Activated CD8-positive, alpha-beta memory T cell treated with anti-CD3 and anti-CD28 coated beads, Interleukin-2, amount 10 ng/mL, durations not matched to agents 7 days and 5 days (primary cell): ENCODE data around the gene ARL15. TPM values are rescaled to one million over a fixed set of nuclear protein-coding genes. Genes with fewer than 3 reads are reported as not detected.

Source experiments
- ATAC-seq: fragments of 150-1000 bp; cut with Tn5 transposase; one replicate; pipeline ENCODE4 v1.10.0; 2021; ENCODE audit warnings: moderate library complexity
- CTCF ChIA-PET: fragments of 350-600 bp; sonication (Branson Sonifier 250); formaldehyde crosslinking; loops from one replicate; lab custom pipeline; 2021; ENCODE audit warnings: antibody characterized with exemption; lab: Charles Lee
- DNase-seq: peaks from one replicate; pipeline ENCODE4 v3.0.0-alpha.2; 2020
- H3K27ac Mint-ChIP-seq: one replicate; pipeline ENCODE4 v1.8.0; 2021; ENCODE audit warnings: mild to moderate bottlenecking, mixed read lengths
- H3K27me3 Mint-ChIP-seq: one replicate; pipeline ENCODE4 v1.8.0; 2021; ENCODE audit warnings: mixed read lengths
- H3K36me3 Mint-ChIP-seq: one replicate; pipeline ENCODE4 v1.8.0; 2021; ENCODE audit warnings: mild to moderate bottlenecking, mixed read lengths
- H3K4me1 Mint-ChIP-seq: one replicate; pipeline ENCODE4 v1.8.0; 2021; ENCODE audit warnings: mixed read lengths
- H3K4me3 Mint-ChIP-seq: one replicate; pipeline ENCODE4 v1.8.0; 2021; ENCODE audit warnings: mild to moderate bottlenecking, moderate library complexity, mixed read lengths
- H3K9me3 Mint-ChIP-seq: one replicate; pipeline ENCODE4 v1.8.0; 2022; ENCODE audit warnings: low read depth, mixed read lengths
- total RNA-seq, 2 experiments: library from RNA; stranded (reverse); gene quantifications; one replicate each; pipeline ENCODE4 v1.2.3, GENCODE V29; 2021

Gene ARL15
- total RNA-seq, 2 experiments from 2014 or later = 10.6 to 12.6 TPM

DNA sequence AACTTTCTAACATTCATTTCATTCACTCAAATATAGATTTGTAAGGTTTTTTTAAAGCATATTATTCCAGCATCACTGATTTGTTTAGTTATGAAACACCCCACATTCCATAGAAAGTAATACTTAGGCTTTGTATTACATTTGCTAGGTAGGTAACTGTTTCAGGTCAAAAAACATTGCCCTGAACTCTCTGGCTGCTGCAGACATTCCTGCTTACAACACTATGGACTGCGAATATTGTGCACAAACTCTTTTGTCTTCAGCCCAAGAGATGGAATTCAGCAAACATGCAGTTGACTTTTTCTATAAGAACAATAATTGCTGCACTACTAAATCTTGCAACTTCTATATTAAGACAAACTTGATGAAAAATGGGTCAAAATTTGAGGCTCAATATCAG lies 301.0 kb downstream of the ARL15 start:
- CTCF ChIA-PET = no interaction called here
- Mint-ChIP-seq H3K4me3 (no peak overlapping the region), H3K27me3 (no peaks in the 10 kb centered on the region), H3K36me3 (peaks cover 10% of the 10 kb centered on the region), H3K4me1 (peaks cover 7% of the 10 kb centered on the region), H3K27ac (no peak overlapping the region), H3K9me3 (peaks cover 9% of the 10 kb centered on the region)
- DNase-seq = no peak
- no peak for ATAC-seq

DNA sequence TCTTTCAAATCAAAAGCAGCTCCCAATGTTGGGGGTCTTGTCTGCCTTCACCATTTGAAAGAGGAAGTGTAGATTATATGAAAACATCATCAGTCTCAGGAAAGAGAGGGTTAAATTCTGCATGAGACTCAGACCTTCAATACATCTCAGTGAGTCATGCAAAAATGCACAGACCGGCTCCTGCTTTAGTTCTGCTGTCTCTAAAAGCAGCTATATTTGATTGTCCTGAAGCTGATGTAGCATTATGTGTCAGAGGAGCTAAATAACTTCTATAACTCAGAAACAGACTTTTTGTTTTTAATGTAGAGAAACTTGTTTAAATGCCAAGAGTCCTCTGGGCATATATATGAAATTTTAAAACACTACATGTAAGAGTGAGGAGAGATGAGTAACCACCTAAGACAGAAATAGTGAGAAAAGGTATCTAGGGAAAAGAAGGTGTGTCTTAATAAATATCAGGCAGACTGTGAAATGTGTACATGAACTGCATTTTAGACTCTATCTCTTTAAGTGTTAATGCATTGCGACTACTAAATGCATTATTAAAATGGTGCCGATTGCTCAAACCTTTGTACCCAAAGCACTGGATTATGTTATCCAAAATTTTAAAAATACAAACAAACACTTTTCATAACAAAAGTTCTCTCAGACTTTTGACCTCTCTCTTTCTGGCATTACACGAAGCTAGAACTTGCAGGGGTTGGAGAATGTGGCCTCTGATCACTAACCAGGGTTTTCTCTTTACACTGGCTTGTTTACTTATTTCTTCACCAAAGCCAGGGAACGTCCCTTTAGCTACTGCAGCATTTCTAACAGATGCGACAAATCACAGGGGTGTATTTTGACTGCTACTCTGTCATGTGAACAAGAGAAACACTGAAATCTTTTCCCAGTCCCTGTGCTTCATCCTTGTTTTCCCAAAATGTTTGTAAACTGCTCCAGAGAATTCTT lies 302.3 kb downstream of the ARL15 start:
- no peak overlapping the region for H3K27ac Mint-ChIP-seq
- DNase-seq = no peak
- no peaks in the 10 kb centered on the region for H3K27me3 Mint-ChIP-seq
- H3K36me3 Mint-ChIP-seq = no peaks in the 10 kb centered on the region
- CTCF ChIA-PET = no interaction called here
- peaks cover under 1% of the 10 kb centered on the region for H3K4me1 Mint-ChIP-seq
- no peaks in the 10 kb centered on the region for H3K9me3 Mint-ChIP-seq
- ATAC-seq = no peak
- no peak overlapping the region for H3K4me3 Mint-ChIP-seq

DNA sequence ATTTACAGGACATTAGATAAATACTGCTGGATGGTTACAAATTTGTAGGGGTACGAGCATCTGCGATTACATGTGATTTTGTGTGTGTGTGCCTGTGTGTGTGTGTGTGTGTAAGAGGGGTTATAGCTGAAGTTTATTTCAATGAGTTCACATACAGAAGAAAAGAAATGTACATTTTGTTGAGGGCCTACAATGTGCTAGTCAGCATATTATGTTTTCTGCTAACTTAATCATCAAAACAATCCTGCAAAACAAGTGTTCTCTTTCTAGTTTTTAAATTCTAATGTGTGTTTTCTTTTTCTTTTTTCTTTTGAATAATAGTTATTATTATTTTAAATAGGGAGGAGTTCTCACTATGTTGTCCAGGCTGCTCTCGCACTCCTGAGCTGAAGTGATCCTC lies 305.7 kb downstream of the ARL15 start:
- no peaks in the 10 kb centered on the region for H3K9me3 Mint-ChIP-seq
- H3K4me1 Mint-ChIP-seq = no peaks in the 10 kb centered on the region
- ATAC-seq (no peak), DNase-seq (no peak)
- H3K27me3 Mint-ChIP-seq = no peaks in the 10 kb centered on the region
- CTCF ChIA-PET = no interaction called here
- no peak overlapping the region for H3K4me3 Mint-ChIP-seq
- H3K36me3 Mint-ChIP-seq = no peaks in the 10 kb centered on the region
- H3K27ac Mint-ChIP-seq = no peak overlapping the region

DNA sequence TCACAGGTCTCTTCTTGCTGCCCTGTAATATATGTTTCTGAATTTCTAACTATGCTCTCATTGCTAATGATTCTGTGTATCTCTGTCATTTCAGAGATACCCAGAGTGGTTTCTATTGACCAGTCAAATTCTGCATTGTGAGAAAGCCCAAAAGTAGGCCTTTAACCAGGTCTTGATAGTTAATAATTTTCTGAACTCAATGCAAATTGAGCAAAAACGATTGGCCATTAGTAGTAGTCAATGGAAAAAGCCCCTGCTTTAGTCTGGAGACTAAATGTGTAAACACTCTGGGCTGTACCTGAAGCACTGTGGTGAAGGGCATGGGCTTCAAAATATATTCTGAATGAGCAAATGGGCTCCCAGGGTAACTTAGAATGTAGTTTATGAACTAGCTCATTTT lies 307.6 kb downstream of the ARL15 start:
- Mint-ChIP-seq H3K4me1 (no peaks in the 10 kb centered on the region), H3K27ac (no peak overlapping the region), H3K27me3 (no peaks in the 10 kb centered on the region), H3K36me3 (no peaks in the 10 kb centered on the region), H3K9me3 (no peaks in the 10 kb centered on the region), H3K4me3 (no peak overlapping the region)
- DNase-seq = no peak
- CTCF ChIA-PET = interaction anchor here (1.2 kb wide), 1 partner anchor 14 kb away, joined by 3 read pairs; no protein-coding TSS in a partner anchor
- ATAC-seq = no peak

DNA sequence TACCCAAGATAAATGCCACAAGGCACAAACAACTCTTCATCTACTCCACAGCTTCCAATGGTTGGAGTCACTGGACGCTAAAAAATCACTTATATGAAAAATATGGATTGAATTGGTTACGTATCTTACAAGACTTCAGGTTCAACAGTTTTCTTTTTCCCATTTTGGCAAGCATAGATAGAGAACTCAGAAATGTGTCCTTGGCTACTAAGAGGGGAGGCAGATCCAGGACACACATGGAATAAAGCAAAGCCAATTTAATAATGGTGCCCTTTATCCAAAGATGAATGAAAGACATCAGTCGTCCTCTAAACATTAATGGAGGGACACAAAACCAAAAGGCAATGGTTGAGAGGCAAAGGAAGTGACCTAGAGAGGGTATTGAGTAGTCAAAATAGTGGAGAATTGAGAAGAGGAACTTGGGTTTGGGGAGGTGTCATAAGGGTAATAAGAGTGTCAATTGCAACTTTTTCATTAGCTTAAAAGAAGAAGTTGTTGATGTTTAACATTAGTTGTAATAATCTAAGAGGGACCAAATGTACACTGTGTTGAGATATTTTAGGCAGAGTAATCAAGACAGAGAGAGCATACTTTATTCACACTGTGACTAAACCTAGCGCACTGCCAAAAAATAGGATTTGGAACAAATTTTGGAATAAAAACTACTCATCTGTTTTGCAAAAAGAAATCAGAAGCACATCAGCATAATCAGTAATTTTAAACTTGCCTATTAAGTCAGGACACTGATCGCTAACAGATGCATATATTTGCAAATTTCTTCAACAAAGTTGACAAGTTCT lies 308.2 kb downstream of the ARL15 start:
- no peak overlapping the region for H3K27ac Mint-ChIP-seq
- H3K27me3 Mint-ChIP-seq = no peaks in the 10 kb centered on the region
- CTCF ChIA-PET = no interaction called here
- H3K36me3 Mint-ChIP-seq = no peaks in the 10 kb centered on the region
- no peak for DNase-seq
- no peak for ATAC-seq
- no peak overlapping the region for H3K4me3 Mint-ChIP-seq
- no peaks in the 10 kb centered on the region for H3K9me3 Mint-ChIP-seq
- no peaks in the 10 kb centered on the region for H3K4me1 Mint-ChIP-seq

DNA sequence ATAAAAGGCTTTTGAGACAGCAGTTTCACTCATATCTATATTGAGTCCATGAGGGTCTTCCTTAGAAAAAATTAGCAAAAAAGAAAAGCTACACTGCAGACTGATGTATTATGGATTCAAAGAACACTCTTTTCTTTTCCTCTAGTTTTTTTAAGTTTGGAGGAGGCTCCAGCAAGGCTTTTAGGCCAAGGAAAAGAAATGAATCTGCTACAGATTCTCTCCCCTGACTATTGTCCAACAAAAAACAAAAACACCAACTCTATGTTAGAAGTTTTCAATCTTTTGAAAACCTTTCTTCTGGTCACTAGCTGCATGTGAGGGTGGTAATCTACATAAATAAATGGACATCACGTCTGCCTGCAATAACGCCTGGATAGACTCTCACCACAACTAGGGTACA lies 310.4 kb downstream of the ARL15 start:
- H3K4me3 Mint-ChIP-seq = no peak overlapping the region
- no peaks in the 10 kb centered on the region for H3K27me3 Mint-ChIP-seq
- H3K27ac Mint-ChIP-seq = no peak overlapping the region
- H3K9me3 Mint-ChIP-seq = no peaks in the 10 kb centered on the region
- ATAC-seq (no peak), DNase-seq (no peak)
- CTCF ChIA-PET = no interaction called here
- H3K36me3 Mint-ChIP-seq = no peaks in the 10 kb centered on the region
- peaks cover 1% of the 10 kb centered on the region for H3K4me1 Mint-ChIP-seq

DNA sequence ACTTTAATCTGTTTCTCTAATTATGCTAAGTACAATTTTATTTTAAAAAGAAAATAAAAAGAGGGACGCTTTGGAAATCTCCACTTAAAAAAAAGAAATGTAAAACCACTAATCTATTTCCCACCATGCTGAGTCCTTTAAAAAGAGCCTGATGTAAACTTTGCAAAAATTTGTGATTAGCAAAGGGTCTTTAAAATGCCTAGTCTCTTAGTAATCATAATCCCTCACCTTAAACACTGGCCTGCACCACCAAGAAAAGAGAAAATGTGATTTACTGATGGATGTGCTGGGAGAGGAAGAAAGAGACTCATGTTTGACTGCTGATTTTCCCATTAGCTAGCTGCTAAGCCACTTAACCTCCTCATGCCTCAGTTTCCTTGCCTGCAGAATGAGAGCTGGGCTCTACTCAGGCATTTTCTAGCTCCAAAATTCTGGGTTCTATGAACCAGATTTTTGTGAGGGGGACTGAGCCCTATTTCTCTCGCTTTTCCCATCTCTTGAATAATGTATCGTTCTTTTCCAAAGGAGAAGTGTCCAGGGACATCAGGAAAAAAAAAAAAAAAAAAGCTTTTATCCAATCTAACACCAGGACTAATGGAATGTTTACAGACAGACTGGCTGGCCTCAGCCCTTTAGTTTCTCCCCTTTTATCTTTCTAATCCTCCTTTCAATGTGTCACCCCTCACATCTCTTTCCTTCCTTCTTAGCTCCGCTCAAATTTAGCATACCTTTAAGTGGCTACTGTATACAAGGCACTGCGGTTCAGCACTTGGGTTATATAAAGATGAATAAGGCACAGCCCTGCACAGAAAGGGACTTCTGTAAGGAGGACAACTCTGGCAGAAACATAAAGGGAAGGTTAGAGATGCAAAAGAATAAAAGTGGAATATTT lies 312.4 kb downstream of the ARL15 start:
- Mint-ChIP-seq H3K4me3 (no peak overlapping the region), H3K27ac (no peak overlapping the region), H3K36me3 (no peaks in the 10 kb centered on the region), H3K9me3 (no peaks in the 10 kb centered on the region), H3K4me1 (peaks cover 9% of the 10 kb centered on the region), H3K27me3 (no peaks in the 10 kb centered on the region)
- CTCF ChIA-PET = interaction anchor here (0.7 kb wide), 1 partner anchor 939 kb away, joined by 3 read pairs; no protein-coding TSS in a partner anchor
- DNase-seq (no peak), ATAC-seq (no peak)

DNA sequence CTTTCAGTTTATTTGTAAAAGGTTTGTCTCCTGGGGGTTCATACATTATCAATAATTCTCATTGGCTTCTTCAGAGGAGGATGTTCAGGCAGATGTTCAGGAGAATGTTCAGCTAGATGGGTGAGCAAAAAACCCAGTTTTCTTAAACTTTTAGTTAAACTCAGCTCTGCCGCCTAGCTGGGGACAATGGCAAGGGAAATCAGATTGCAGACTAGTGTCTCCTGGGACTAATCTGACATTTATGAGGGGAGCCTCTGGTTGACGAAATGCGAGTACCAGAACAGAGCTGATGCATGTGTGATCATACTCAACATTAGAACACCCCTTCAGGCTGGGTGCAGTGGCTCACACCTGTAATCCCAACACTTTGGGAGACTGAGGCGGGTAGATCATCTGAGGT lies 314.4 kb downstream of the ARL15 start:
- CTCF ChIA-PET = no interaction called here
- Mint-ChIP-seq H3K36me3 (no peaks in the 10 kb centered on the region), H3K9me3 (no peaks in the 10 kb centered on the region), H3K27ac (no peak overlapping the region), H3K4me3 (no peak overlapping the region), H3K4me1 (peaks cover 9% of the 10 kb centered on the region), H3K27me3 (no peaks in the 10 kb centered on the region)
- no peak for DNase-seq
- no peak for ATAC-seq

DNA sequence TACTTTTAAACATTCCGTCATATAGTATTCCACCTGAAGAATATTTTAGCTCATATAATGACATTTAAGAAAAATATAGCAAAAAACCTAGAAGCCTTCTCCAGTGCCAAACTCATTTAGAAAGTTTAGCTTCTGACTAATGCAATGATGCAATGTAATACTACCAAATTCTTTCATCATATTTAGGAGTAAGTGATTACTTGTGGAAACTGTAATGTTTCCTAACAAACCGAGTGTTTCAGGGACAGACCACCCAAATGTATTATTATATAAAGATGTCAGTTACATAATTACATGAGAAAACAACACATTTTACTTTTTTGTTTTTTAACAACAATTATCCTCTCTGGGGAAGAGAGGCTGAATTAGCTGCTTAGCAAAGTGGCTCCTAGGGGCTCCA lies 316.2 kb downstream of the ARL15 start:
- no peaks in the 10 kb centered on the region for H3K27me3 Mint-ChIP-seq
- no peak overlapping the region for H3K4me3 Mint-ChIP-seq
- no peak overlapping the region for H3K27ac Mint-ChIP-seq
- CTCF ChIA-PET = no interaction called here
- no peak for ATAC-seq
- no peaks in the 10 kb centered on the region for H3K9me3 Mint-ChIP-seq
- H3K4me1 Mint-ChIP-seq = peaks cover 9% of the 10 kb centered on the region
- DNase-seq = no peak
- no peaks in the 10 kb centered on the region for H3K36me3 Mint-ChIP-seq

DNA sequence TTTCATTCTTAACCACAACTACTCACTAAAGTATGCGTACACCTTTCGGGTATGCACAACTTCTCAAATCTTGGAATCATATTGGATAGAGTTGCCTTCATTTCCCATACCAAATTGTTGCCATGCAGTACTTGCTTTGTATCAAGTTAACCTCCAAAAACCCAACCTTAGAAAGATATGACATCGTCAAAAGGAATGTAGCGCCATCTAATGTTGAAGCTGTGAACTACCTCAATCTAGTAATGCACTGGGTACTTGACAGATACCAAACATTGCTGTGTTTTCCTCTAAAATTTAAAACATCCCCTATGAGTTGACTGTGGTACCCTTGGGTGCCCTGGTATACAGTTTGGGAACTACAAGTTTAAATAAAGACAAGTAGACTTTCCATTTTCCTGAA lies 318.4 kb downstream of the ARL15 start:
- DNase-seq = no peak
- no peak for ATAC-seq
- CTCF ChIA-PET = no interaction called here
- Mint-ChIP-seq H3K36me3 (no peaks in the 10 kb centered on the region), H3K27me3 (no peaks in the 10 kb centered on the region), H3K27ac (no peak overlapping the region), H3K4me3 (no peak overlapping the region), H3K9me3 (no peaks in the 10 kb centered on the region), H3K4me1 (peaks cover 9% of the 10 kb centered on the region)

DNA sequence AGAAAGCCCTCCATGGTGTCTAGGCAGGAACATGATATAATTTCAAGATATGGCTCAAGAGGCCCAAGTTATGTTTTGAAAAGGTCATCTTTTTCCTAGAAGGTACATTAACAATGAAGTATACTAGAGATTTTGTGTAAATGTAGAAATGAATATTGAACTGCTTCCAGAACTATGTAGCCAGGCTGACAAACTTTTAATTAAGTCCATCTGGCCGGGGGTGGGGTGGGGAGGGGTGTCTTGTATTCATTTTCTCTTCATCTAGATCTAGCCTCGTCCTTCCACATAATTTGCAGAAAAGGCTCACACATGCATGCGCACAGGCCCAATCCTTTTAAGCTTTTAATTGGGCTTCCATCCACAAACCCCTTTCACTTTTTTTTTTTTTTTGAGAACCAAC lies 323.3 kb downstream of the ARL15 start:
- H3K27ac Mint-ChIP-seq = no peak overlapping the region
- H3K27me3 Mint-ChIP-seq = no peaks in the 10 kb centered on the region
- ATAC-seq (no peak), DNase-seq (no peak)
- no peak overlapping the region for H3K4me3 Mint-ChIP-seq
- CTCF ChIA-PET = no interaction called here
- H3K9me3 Mint-ChIP-seq = no peaks in the 10 kb centered on the region
- no peaks in the 10 kb centered on the region for H3K36me3 Mint-ChIP-seq
- no peaks in the 10 kb centered on the region for H3K4me1 Mint-ChIP-seq

DNA sequence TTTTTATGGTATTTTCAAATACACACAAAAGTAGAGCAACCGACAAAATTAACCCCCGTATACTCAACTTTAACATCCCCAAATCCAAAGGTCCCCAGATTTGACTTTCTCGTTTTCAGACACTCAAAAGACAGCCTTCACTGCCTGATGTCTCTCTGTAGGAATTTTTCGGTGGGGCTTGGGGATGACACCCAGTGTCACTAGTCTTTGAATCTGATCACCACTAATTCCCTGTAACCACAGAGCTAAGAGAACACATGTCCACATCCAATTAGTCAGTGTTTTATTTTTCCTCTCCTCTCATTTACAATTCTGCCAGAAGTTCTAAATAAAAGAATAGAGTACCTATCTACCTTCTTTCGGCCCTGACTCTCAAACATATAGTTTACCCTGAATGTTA lies 324.6 kb downstream of the ARL15 start:
- Mint-ChIP-seq H3K4me1 (no peaks in the 10 kb centered on the region), H3K4me3 (no peak overlapping the region), H3K36me3 (no peaks in the 10 kb centered on the region), H3K27ac (no peak overlapping the region), H3K9me3 (no peaks in the 10 kb centered on the region), H3K27me3 (no peaks in the 10 kb centered on the region)
- no peak for ATAC-seq
- DNase-seq = no peak
- CTCF ChIA-PET = no interaction called here

DNA sequence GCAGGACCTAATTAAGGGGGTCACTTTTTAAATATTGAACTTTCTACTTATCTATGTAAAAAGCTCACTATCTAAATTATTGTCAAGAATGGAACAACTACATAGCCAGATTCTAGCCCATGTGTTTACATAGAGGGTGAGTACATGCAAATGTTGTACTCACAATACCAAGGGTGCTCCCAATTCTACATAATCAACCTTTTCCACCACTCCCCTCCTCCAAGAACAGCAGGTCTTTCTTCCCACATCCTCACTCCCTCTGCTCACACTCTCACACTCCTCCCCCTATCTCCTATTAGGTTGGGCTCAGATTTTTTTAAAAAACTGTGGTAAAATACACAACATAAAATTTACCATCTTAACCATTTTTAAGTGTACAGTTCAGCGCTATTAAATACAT lies 325.4 kb downstream of the ARL15 start:
- no peaks in the 10 kb centered on the region for H3K4me1 Mint-ChIP-seq
- no peak overlapping the region for H3K27ac Mint-ChIP-seq
- H3K36me3 Mint-ChIP-seq = no peaks in the 10 kb centered on the region
- no peaks in the 10 kb centered on the region for H3K27me3 Mint-ChIP-seq
- DNase-seq (no peak), ATAC-seq (no peak)
- CTCF ChIA-PET = no interaction called here
- no peak overlapping the region for H3K4me3 Mint-ChIP-seq
- no peaks in the 10 kb centered on the region for H3K9me3 Mint-ChIP-seq
